ENCODE data around the gene ACACB.

The ACACB gene

GRCh38 chr12:109293106-109293505 lies 176.7 kb downstream of the ACACB start:
- H3K36me3 ChIP-seq (ENCODE audit: control insufficient read depth in 5 of 5, insufficient read depth in 5 of 5, low read length in 5 of 5), result no peaks in the 10 kb centered on the region
- no peak overlapping the region for H3K27ac ChIP-seq (ENCODE audit: low read depth, low read length)
- no peak overlapping the region for H3K4me3 ChIP-seq (ENCODE audit: low read depth in 1 of 5, low read length in 5 of 5)
- no peak overlapping the region for H3K9ac ChIP-seq (ENCODE audit: low read length in 5 of 5)
- H3K4me1 ChIP-seq (ENCODE audit: control insufficient read depth in 5 of 5, insufficient read depth in 5 of 5, low read length in 5 of 5), result peaks cover 0 to 13% (median 9%) of the 10 kb centered on the region in 5 donors
- peaks cover 0 to 35% (median 19%) of the 10 kb centered on the region in 5 donors for H3K27me3 ChIP-seq (ENCODE audit: control insufficient read depth in 5 of 5, insufficient read depth in 4 of 5, low read length in 5 of 5)
- no peaks in the 10 kb centered on the region for H3K9me3 ChIP-seq (ENCODE audit: control insufficient read depth in 5 of 5, low read length in 5 of 5)

DNA sequence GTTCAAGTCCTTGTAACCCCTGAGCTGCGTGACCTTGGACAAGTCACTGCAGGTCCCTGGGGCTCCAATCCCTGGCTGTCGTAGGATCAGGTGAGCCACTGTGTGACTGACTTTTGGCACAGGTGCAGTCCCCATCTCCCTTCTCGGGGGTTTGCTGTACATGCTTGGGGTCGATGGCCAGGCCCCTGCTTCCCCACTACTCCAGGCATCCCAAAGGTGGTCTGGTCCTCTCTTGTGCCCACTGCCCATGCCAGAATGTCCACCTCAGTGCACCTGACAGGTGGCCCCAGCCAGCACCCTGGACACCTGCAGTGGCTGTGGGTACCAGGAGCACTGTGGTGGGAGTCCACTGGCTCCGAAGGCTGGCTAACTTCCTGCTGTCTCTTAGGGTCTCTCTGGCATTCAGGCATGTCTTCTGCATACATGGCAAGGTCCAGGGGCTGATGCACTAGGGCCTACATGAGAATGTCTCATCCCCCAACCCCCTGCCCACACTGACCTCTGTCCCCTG lies 178.0 kb downstream of the ACACB start:
- no peak overlapping the region for H3K27ac ChIP-seq (ENCODE audit: low read depth, low read length)
- H3K9me3 ChIP-seq (ENCODE audit: control insufficient read depth in 5 of 5, low read length in 5 of 5), result no peaks in the 10 kb centered on the region
- H3K36me3 ChIP-seq (ENCODE audit: control insufficient read depth in 5 of 5, insufficient read depth in 5 of 5, low read length in 5 of 5), result no peaks in the 10 kb centered on the region
- no peak overlapping the region for H3K4me3 ChIP-seq (ENCODE audit: low read depth in 1 of 5, low read length in 5 of 5)
- H3K4me1 ChIP-seq (ENCODE audit: control insufficient read depth in 5 of 5, insufficient read depth in 5 of 5, low read length in 5 of 5), result peaks cover 0 to 13% (median 9%) of the 10 kb centered on the region in 5 donors
- no peak overlapping the region for H3K9ac ChIP-seq (ENCODE audit: low read length in 5 of 5)
- peaks cover 0 to 35% (median 19%) of the 10 kb centered on the region in 5 donors for H3K27me3 ChIP-seq (ENCODE audit: control insufficient read depth in 5 of 5, insufficient read depth in 4 of 5, low read length in 5 of 5)

- Histone ChIP-seq H3K4me3 (ENCODE audit: low read depth in 1 of 5, low read length in 5 of 5) (no peak overlapping the region), H3K36me3 (ENCODE audit: control insufficient read depth in 5 of 5, insufficient read depth in 5 of 5, low read length in 5 of 5) (no peaks in the 10 kb centered on the region), H3K9ac (ENCODE audit: low read length in 5 of 5) (no peak overlapping the region), H3K27ac (ENCODE audit: low read depth, low read length) (no peak overlapping the region), H3K9me3 (ENCODE audit: control insufficient read depth in 5 of 5, low read length in 5 of 5) (no peaks in the 10 kb centered on the region), H3K4me1 (ENCODE audit: control insufficient read depth in 5 of 5, insufficient read depth in 5 of 5, low read length in 5 of 5) (peaks cover 0 to 12% (median 9%) of the 10 kb centered on the region in 5 donors), H3K27me3 (ENCODE audit: control insufficient read depth in 5 of 5, insufficient read depth in 4 of 5, low read length in 5 of 5) (peaks cover 0 to 27% (median 16%) of the 10 kb centered on the region in 5 donors)
Measured at GRCh38 chr12:109295764-109296425, 179.5 kb downstream of the ACACB start.

DNA sequence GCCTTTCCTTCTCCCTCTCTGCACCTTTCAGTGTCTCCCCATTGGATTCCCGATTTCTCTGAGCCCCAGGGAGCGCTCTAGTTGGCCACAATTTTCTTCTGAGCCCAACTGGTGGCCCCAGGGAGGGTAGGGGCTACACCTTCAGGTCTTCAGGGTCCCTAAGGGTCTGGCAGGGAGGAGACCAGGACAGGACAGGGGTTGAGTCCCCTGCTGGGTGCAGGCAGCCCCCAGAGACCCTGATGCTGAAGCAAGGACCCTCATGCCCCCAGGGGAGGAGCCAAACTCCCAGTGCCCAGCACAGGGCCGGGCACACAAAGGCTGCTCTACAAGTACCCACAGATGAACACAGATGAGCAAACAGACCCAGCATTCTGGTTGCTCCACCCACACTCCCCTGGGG lies 180.0 kb downstream of the ACACB start:
- no peaks in the 10 kb centered on the region for H3K36me3 ChIP-seq (ENCODE audit: control insufficient read depth in 5 of 5, insufficient read depth in 5 of 5, low read length in 5 of 5)
- H3K4me3 ChIP-seq (ENCODE audit: low read depth in 1 of 5, low read length in 5 of 5), result no peak overlapping the region
- H3K27ac ChIP-seq (ENCODE audit: low read depth, low read length), result no peak overlapping the region
- H3K9ac ChIP-seq (ENCODE audit: low read length in 5 of 5), result no peak overlapping the region
- H3K27me3 ChIP-seq (ENCODE audit: control insufficient read depth in 5 of 5, insufficient read depth in 4 of 5, low read length in 5 of 5), result peaks cover 0 to 21% (median 12%) of the 10 kb centered on the region in 5 donors
- H3K9me3 ChIP-seq (ENCODE audit: control insufficient read depth in 5 of 5, low read length in 5 of 5), result no peaks in the 10 kb centered on the region
- H3K4me1 ChIP-seq (ENCODE audit: control insufficient read depth in 5 of 5, insufficient read depth in 5 of 5, low read length in 5 of 5), result peaks cover 0 to 7% (median 4%) of the 10 kb centered on the region in 5 donors

GRCh38 chr12:109299849-109300248 lies 183.5 kb downstream of the ACACB start:
- H3K36me3 ChIP-seq (ENCODE audit: control insufficient read depth in 5 of 5, insufficient read depth in 5 of 5, low read length in 5 of 5), result no peaks in the 10 kb centered on the region

DNA sequence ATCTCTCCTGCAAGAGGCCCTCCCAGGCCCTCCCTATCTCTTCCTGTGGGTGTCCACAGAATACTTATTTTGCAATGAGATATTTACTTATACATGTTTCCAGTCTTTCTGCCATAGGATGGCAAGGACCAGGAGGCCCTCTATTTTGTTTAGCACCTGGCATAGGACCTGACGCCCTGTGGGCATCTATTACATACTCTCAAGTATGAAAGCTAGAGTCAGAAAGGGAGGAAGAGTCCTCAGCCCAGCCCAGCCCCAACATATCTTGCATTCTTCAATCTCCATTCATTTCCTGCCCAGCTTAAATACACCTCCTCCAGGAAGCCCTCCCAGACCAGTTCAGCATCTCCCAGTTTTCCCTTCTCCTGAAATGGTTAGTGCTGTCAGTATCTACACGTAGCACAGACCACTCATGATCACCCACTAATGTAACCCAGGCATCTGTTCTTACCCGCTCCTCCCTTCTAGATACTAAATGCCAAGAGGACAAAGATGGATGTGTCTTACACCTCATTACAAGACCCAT lies 185.3 kb downstream of the ACACB start:
- Histone ChIP-seq H3K4me1 (ENCODE audit: control insufficient read depth in 5 of 5, insufficient read depth in 5 of 5, low read length in 5 of 5) (no peaks in the 10 kb centered on the region), H3K4me3 (ENCODE audit: low read depth in 1 of 5, low read length in 5 of 5) (no peak overlapping the region), H3K36me3 (ENCODE audit: control insufficient read depth in 5 of 5, insufficient read depth in 5 of 5, low read length in 5 of 5) (no peaks in the 10 kb centered on the region)

More at GRCh38 chr12:109299849-109300248, 183.5 kb downstream of the ACACB start:
- H3K27me3 ChIP-seq (ENCODE audit: control insufficient read depth in 5 of 5, insufficient read depth in 4 of 5, low read length in 5 of 5), result peaks cover 10 to 30% (median 13%) of the 10 kb centered on the region in 5 donors
- H3K4me1 ChIP-seq (ENCODE audit: control insufficient read depth in 5 of 5, insufficient read depth in 5 of 5, low read length in 5 of 5), result no peaks in the 10 kb centered on the region
- H3K9me3 ChIP-seq (ENCODE audit: control insufficient read depth in 5 of 5, low read length in 5 of 5), result no peaks in the 10 kb centered on the region
- H3K4me3 ChIP-seq (ENCODE audit: low read depth in 1 of 5, low read length in 5 of 5), result no peak overlapping the region
- H3K27ac ChIP-seq (ENCODE audit: low read depth, low read length), result no peak overlapping the region
- no peak overlapping the region for H3K9ac ChIP-seq (ENCODE audit: low read length in 5 of 5)

GRCh38 chr12:109302358-109302757 lies 186.0 kb downstream of the ACACB start:
- no peak overlapping the region for H3K4me3 ChIP-seq (ENCODE audit: low read depth in 1 of 5, low read length in 5 of 5)
- no peak overlapping the region for H3K27ac ChIP-seq (ENCODE audit: low read depth, low read length)
- peaks cover 16 to 48% (median 32%) of the 10 kb centered on the region in 5 donors for H3K27me3 ChIP-seq (ENCODE audit: control insufficient read depth in 5 of 5, insufficient read depth in 4 of 5, low read length in 5 of 5)
- no peaks in the 10 kb centered on the region for H3K4me1 ChIP-seq (ENCODE audit: control insufficient read depth in 5 of 5, insufficient read depth in 5 of 5, low read length in 5 of 5)
- H3K36me3 ChIP-seq (ENCODE audit: control insufficient read depth in 5 of 5, insufficient read depth in 5 of 5, low read length in 5 of 5), result no peaks in the 10 kb centered on the region
- no peak overlapping the region for H3K9ac ChIP-seq (ENCODE audit: low read length in 5 of 5)
- H3K9me3 ChIP-seq (ENCODE audit: control insufficient read depth in 5 of 5, low read length in 5 of 5), result no peaks in the 10 kb centered on the region

More for the DNA sequence above, 185.3 kb downstream of the ACACB start:
- Histone ChIP-seq H3K27ac (ENCODE audit: low read depth, low read length) (no peak overlapping the region), H3K9me3 (ENCODE audit: control insufficient read depth in 5 of 5, low read length in 5 of 5) (no peaks in the 10 kb centered on the region), H3K27me3 (ENCODE audit: control insufficient read depth in 5 of 5, insufficient read depth in 4 of 5, low read length in 5 of 5) (peaks cover 10 to 45% (median 25%) of the 10 kb centered on the region in 5 donors), H3K9ac (ENCODE audit: low read length in 5 of 5) (no peak overlapping the region)

- no peaks in the 10 kb centered on the region for H3K4me1 ChIP-seq (ENCODE audit: control insufficient read depth in 5 of 5, insufficient read depth in 5 of 5, low read length in 5 of 5)
- peaks cover 19 to 52% (median 36%) of the 10 kb centered on the region in 5 donors for H3K27me3 ChIP-seq (ENCODE audit: control insufficient read depth in 5 of 5, insufficient read depth in 4 of 5, low read length in 5 of 5)
- H3K4me3 ChIP-seq (ENCODE audit: low read depth in 1 of 5, low read length in 5 of 5), result no peak overlapping the region
- no peaks in the 10 kb centered on the region for H3K9me3 ChIP-seq (ENCODE audit: control insufficient read depth in 5 of 5, low read length in 5 of 5)
- no peak overlapping the region for H3K9ac ChIP-seq (ENCODE audit: low read length in 5 of 5)
- no peak overlapping the region for H3K27ac ChIP-seq (ENCODE audit: low read depth, low read length)
- H3K36me3 ChIP-seq (ENCODE audit: control insufficient read depth in 5 of 5, insufficient read depth in 5 of 5, low read length in 5 of 5), result no peaks in the 10 kb centered on the region
Measured at GRCh38 chr12:109302770-109303169, 186.4 kb downstream of the ACACB start.

- Histone ChIP-seq H3K4me1 (ENCODE audit: control insufficient read depth in 5 of 5, insufficient read depth in 5 of 5, low read length in 5 of 5) (peaks cover 0 to 9% (median 8%) of the 10 kb centered on the region in 5 donors), H3K27me3 (ENCODE audit: control insufficient read depth in 5 of 5, insufficient read depth in 4 of 5, low read length in 5 of 5) (peaks cover 28 to 64% (median 38%) of the 10 kb centered on the region in 5 donors), H3K9ac (ENCODE audit: low read length in 5 of 5) (no peak overlapping the region), H3K27ac (ENCODE audit: low read depth, low read length) (no peak overlapping the region), H3K4me3 (ENCODE audit: low read depth in 1 of 5, low read length in 5 of 5) (no peak overlapping the region), H3K9me3 (ENCODE audit: control insufficient read depth in 5 of 5, low read length in 5 of 5) (no peaks in the 10 kb centered on the region), H3K36me3 (ENCODE audit: control insufficient read depth in 5 of 5, insufficient read depth in 5 of 5, low read length in 5 of 5) (no peaks in the 10 kb centered on the region)
Measured at GRCh38 chr12:109304485-109304884, 188.1 kb downstream of the ACACB start.

DNA sequence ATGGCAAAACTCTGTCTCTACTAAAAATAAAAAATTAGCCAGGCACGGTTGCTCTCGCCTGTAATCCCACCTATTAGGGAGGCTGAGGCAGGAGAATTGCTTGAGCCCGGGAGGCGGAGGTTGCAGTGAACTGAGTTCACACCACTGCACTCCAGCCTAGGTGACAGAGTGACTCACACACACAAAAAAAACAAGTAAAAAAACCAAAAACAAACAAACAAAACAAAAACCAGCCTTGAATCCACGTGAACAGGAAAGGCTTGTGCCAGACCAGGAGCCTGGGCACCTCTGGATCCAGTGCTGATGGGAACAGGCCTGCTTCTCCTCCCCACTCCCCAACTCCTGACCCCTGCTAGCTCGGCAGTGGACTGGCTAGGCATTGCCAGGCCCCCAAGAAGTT lies 189.2 kb downstream of the ACACB start:
- Histone ChIP-seq H3K9ac (ENCODE audit: low read length in 5 of 5) (no peak overlapping the region), H3K9me3 (ENCODE audit: control insufficient read depth in 5 of 5, low read length in 5 of 5) (no peaks in the 10 kb centered on the region), H3K36me3 (ENCODE audit: control insufficient read depth in 5 of 5, insufficient read depth in 5 of 5, low read length in 5 of 5) (no peaks in the 10 kb centered on the region), H3K27me3 (ENCODE audit: control insufficient read depth in 5 of 5, insufficient read depth in 4 of 5, low read length in 5 of 5) (peaks cover 30 to 70% (median 38%) of the 10 kb centered on the region in 5 donors), H3K4me1 (ENCODE audit: control insufficient read depth in 5 of 5, insufficient read depth in 5 of 5, low read length in 5 of 5) (peaks cover 0 to 16% (median 14%) of the 10 kb centered on the region in 5 donors), H3K27ac (ENCODE audit: low read depth, low read length) (no peak overlapping the region), H3K4me3 (ENCODE audit: low read depth in 1 of 5, low read length in 5 of 5) (no peak overlapping the region)
